ENCODE data around the gene ZNF70. TPM values are rescaled to one million over a fixed set of nuclear protein-coding genes. Genes with fewer than 3 reads are reported as not detected.

Gene ZNF70
- total RNA-seq, 1 experiment from 2014 or later, result 3.2 TPM

DNA sequence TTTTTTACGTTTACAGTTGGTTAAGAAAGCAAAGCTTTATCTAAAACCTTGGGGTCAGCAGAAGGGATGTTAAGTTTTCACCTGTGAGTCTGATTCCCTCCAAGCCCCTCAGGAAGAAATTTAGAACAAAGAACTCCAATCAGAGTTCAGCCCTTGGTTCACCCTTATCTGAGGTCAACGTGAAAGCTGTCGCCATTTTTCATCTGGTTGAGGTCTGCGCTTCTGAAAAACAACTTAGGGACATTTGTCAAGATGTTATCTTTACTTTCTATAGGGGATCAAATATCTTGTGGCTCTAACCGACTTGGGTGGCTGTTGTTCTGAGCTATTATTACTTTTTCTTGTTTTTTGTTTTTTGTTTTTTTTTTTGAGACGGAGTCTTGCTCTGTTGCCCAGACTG lies 30.1 kb downstream of the ZNF70 start:
- no peak for DNase-seq (ENCODE audit: low read depth, low spot score)
- CTCF ChIA-PET, result no interaction called here

More for the DNA sequence above, 30.1 kb downstream of the ZNF70 start:
- Histone ChIP-seq H3K27me3 (ENCODE audit: insufficient read depth, low read length) (no peaks in the 10 kb centered on the region), H2AFZ (ENCODE audit: low read depth, low read length, poor library complexity, severe bottlenecking) (no peak overlapping the region), H3K4me1 (ENCODE audit: control insufficient read depth in 1 of 2, insufficient read depth in 2 of 2, low read length in 2 of 2) (peaks cover 12 to 26% of the 10 kb centered on the region in 2 experiments), H3K9me3 (ENCODE audit: control insufficient read depth in 1 of 2, insufficient read depth in 1 of 2, low read depth in 1 of 2, low read length in 2 of 2) (no peaks in the 10 kb centered on the region), H3K27ac (ENCODE audit: low read depth, low read length) (no peak overlapping the region), H3K4me2 (ENCODE audit: low read length) (no peak overlapping the region), H3K9ac (ENCODE audit: low read length) (no peak overlapping the region), H3K36me3 (ENCODE audit: control insufficient read depth in 1 of 2, insufficient read depth in 2 of 2, low read length in 2 of 2) (no peaks in the 10 kb centered on the region), H3K9me2 (ENCODE audit: insufficient read depth) (no peaks in the 10 kb centered on the region), H3K4me3 (replicated peaks in 1 of 2; ENCODE audit: low read depth in 1 of 2, low read length in 2 of 2) (no peak overlapping the region), H3K79me2 (ENCODE audit: insufficient read depth, low read length) (peaks cover 13% of the 10 kb centered on the region), H4K20me1 (ENCODE audit: insufficient read depth) (no peaks in the 10 kb centered on the region)
- TF ChIP-seq CBX3 (IDR thresholded peaks at IDR 0.05; ENCODE audit: low read depth), result no peak
- TF ChIP-seq EZH2phosphoT487 (IDR thresholded peaks at IDR 0.05; ENCODE audit: borderline replicate concordance), result no peak
- no peak for TF ChIP-seq YY1 (IDR thresholded peaks at IDR 0.05; ENCODE audit: extremely low read depth, insufficient replicate concordance, low read depth, low read length)
- TF ChIP-seq POLR2AphosphoS5 (IDR thresholded peaks at IDR 0.05; ENCODE audit: low read depth, low read length), result no peak
- no peak for TF ChIP-seq EGR1 (IDR thresholded peaks at IDR 0.05; ENCODE audit: low read depth)
- no peak for TF ChIP-seq SRF (IDR thresholded peaks at IDR 0.05; ENCODE audit: low read depth)
- no peak for TF ChIP-seq SIN3A (IDR thresholded peaks at IDR 0.05; ENCODE audit: low read depth)
- no peak for TF ChIP-seq POLR2A (IDR thresholded peaks at IDR 0.05; ENCODE audit: borderline replicate concordance, extremely low read depth, insufficient read depth, insufficient read length)
- TF ChIP-seq ELF1 (IDR thresholded peaks at IDR 0.05; ENCODE audit: borderline replicate concordance, low read depth), result no peak
- no peak for TF ChIP-seq SP1 (IDR thresholded peaks at IDR 0.05; ENCODE audit: low read depth)
- TF ChIP-seq CEBPB (IDR thresholded peaks at IDR 0.05; ENCODE audit: low read depth), result no peak
- no peak for TF ChIP-seq EZH2 (IDR thresholded peaks at IDR 0.05)
- no peak for TF ChIP-seq JUND (IDR thresholded peaks at IDR 0.05)
- TF ChIP-seq FOSL1 (IDR thresholded peaks at IDR 0.05; ENCODE audit: low read depth), result no peak
- TF ChIP-seq CTCF (IDR thresholded peaks at IDR 0.05 in 2 of 3, conservative IDR thresholded peaks at IDR 0.05 in 1 of 3; ENCODE audit: borderline replicate concordance in 1 of 3, insufficient read depth in 1 of 3, low read depth in 2 of 3, low read length in 2 of 3), result no peak
- TF ChIP-seq, protein P1, sequence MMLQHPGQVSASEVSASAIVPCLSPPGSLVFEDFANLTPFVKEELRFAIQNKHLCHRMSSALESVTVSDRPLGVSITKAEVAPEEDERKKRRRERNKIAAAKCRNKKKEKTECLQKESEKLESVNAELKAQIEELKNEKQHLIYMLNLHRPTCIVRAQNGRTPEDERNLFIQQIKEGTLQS (IDR thresholded peaks at IDR 0.05), result no peak
- TF ChIP-seq, protein P2, sequence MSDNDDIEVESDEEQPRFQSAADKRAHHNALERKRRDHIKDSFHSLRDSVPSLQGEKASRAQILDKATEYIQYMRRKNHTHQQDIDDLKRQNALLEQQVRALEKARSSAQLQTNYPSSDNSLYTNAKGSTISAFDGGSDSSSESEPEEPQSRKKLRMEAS (IDR thresholded peaks at IDR 0.05), result no peak
- no peak for TF ChIP-seq ZNF274 (IDR thresholded peaks at IDR 0.05; ENCODE audit: low read depth, low read length)
- no TSS peak for BruUV-seq (replicated peaks)
- intact Hi-C loops (cut with micrococcal nuclease), result no loop called here
- ChIA-PET RAD21 (ENCODE audit: low non-redundant PET in 1 of 2, low total read pairs in 2 of 2, uncharacterized antibody in 2 of 2, unreplicated experiment in 2 of 2) (no interaction called here), POLR2A (no interaction called here)
- ATAC-seq, result no peak
